ENCODE measurements around the gene XYLT1. TPM values are rescaled to one million over a fixed set of nuclear protein-coding genes. Genes with fewer than 3 reads are reported as not detected.

XYLT1 gene
- total RNA-seq, 1 experiment from 2014 or later = 12.5 TPM

DNA sequence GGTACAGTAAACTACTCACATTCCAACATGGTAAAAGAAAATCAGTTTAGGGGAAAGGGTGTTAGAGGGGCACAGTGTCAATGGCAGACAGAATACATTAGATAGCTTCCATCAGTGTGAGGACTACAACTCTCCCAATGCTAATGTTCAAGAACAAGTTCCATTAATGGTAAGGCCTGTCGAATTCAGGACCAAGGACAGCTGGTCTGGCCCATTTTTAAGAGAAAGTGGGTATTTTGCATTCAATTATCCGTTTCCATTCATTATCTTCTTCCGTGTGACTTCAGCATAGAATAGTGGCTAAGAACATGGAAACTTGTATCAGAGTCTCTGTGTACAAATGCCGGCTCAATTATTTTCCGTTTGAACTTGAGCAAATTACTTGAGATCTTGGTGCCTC, 98.4 kb downstream of the XYLT1 start:
- Histone ChIP-seq H3K27me3 (replicated peaks; ENCODE audit: control insufficient read depth, insufficient read depth, low read length) (no peaks in the 10 kb centered on the region), H3K4me3 (ENCODE audit: low read depth, low read length) (no peak overlapping the region), H3K9me3 (no peaks in the 10 kb centered on the region), H3K4me1 (no peaks in the 10 kb centered on the region), H3K36me3 (ENCODE audit: control insufficient read depth, insufficient read depth, low read length) (no peaks in the 10 kb centered on the region)
- intact Hi-C loops (cut with micrococcal nuclease; ENCODE audit: unreplicated experiment) = no loop called here
- H3K27me3 Mint-ChIP-seq (ENCODE audit: insufficient read depth, unreplicated experiment) = no peaks in the 10 kb centered on the region
- no peak overlapping the region for H3K27ac Mint-ChIP-seq (ENCODE audit: unreplicated experiment)
- POLR2A ChIA-PET = no interaction called here
- no peak overlapping the region for H3K4me3 Mint-ChIP-seq (ENCODE audit: unreplicated experiment)
- TF ChIP-seq, protein P1, sequence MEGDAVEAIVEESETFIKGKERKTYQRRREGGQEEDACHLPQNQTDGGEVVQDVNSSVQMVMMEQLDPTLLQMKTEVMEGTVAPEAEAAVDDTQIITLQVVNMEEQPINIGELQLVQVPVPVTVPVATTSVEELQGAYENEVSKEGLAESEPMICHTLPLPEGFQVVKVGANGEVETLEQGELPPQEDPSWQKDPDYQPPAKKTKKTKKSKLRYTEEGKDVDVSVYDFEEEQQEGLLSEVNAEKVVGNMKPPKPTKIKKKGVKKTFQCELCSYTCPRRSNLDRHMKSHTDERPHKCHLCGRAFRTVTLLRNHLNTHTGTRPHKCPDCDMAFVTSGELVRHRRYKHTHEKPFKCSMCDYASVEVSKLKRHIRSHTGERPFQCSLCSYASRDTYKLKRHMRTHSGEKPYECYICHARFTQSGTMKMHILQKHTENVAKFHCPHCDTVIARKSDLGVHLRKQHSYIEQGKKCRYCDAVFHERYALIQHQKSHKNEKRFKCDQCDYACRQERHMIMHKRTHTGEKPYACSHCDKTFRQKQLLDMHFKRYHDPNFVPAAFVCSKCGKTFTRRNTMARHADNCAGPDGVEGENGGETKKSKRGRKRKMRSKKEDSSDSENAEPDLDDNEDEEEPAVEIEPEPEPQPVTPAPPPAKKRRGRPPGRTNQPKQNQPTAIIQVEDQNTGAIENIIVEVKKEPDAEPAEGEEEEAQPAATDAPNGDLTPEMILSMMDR (IDR thresholded peaks at IDR 0.05; ENCODE audit: insufficient read depth in 1 of 2, low read depth in 1 of 2, low read length in 1 of 2, severe bottlenecking in 1 of 2, unreplicated experiment in 1 of 2) = no peak
- DNase-seq = no peak
- no peaks in the 10 kb centered on the region for H3K36me3 Mint-ChIP-seq (ENCODE audit: insufficient read depth, unreplicated experiment)
- CTCF ChIA-PET = no interaction called here
- H3K9me3 Mint-ChIP-seq (ENCODE audit: unreplicated experiment) = no peaks in the 10 kb centered on the region
- BruUV-seq (replicated peaks) = no TSS peak
- no peaks in the 10 kb centered on the region for H3K4me1 Mint-ChIP-seq (ENCODE audit: low read depth, unreplicated experiment)

DNA sequence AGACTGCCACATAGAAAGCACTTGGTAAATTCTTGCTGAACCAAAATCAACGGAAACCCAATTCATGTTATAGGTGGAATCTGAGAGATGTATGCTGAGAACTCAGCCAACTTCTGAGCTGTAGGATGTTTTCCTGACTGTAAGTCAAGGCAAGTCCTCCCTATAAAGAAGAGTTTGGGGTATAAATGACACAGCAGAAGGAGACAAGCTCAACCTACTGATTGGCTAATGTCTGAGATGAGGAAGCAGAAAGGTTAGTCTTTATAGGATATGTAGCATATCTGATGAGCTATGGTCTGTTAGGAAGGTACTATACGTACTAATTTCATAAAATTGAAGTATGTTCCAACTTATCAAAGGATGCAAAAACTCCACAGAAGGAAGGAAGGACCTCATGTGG, 99.5 kb downstream of the XYLT1 start:
- Histone ChIP-seq H3K36me3 (ENCODE audit: control insufficient read depth, insufficient read depth, low read length) (no peaks in the 10 kb centered on the region), H3K9me3 (no peaks in the 10 kb centered on the region), H3K4me1 (no peaks in the 10 kb centered on the region), H3K4me3 (ENCODE audit: low read depth, low read length) (no peak overlapping the region), H3K27me3 (replicated peaks; ENCODE audit: control insufficient read depth, insufficient read depth, low read length) (no peaks in the 10 kb centered on the region)
- TF ChIP-seq, protein P1 (IDR thresholded peaks at IDR 0.05; ENCODE audit: insufficient read depth in 1 of 2, low read depth in 1 of 2, low read length in 1 of 2, severe bottlenecking in 1 of 2, unreplicated experiment in 1 of 2) = no peak
- Mint-ChIP-seq H3K27ac (ENCODE audit: unreplicated experiment) (no peak overlapping the region), H3K4me1 (ENCODE audit: low read depth, unreplicated experiment) (no peaks in the 10 kb centered on the region), H3K36me3 (ENCODE audit: insufficient read depth, unreplicated experiment) (no peaks in the 10 kb centered on the region), H3K27me3 (ENCODE audit: insufficient read depth, unreplicated experiment) (no peaks in the 10 kb centered on the region), H3K9me3 (ENCODE audit: unreplicated experiment) (no peaks in the 10 kb centered on the region), H3K4me3 (ENCODE audit: unreplicated experiment) (no peak overlapping the region)
- intact Hi-C loops (cut with micrococcal nuclease; ENCODE audit: unreplicated experiment) = no loop called here
- POLR2A ChIA-PET = no interaction called here
- DNase-seq = no peak
- no TSS peak for BruUV-seq (replicated peaks)
- CTCF ChIA-PET = no interaction called here

DNA sequence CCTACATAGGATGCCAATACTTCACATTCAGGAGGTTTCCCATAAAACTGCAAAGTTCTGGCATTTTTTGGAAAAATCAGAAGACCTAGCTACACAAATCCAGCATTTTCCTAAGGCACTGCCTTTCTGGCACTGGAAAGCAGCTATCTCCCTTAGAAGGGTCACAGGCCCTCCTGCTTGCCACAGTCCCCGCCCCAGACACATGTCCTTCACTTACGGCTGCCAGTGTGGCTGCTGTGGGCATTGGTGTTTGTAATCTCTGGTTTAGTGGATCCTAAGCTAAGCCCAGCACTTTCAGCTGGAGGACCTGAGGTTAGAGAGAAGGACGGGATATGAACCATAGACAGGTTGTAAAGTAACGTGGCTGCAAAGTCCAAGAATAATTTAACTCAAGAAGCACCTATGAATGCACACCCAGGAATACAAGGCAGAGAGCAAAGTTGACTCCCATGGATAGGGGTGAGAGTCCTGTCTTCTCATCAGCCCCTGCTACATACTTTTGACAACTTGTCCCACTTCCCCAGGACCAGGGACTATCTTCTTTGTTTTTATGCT, 100.0 kb downstream of the XYLT1 start:
- POLR2A ChIA-PET = no interaction called here
- H3K4me1 Mint-ChIP-seq (ENCODE audit: low read depth, unreplicated experiment) = no peaks in the 10 kb centered on the region
- H3K27me3 Mint-ChIP-seq (ENCODE audit: insufficient read depth, unreplicated experiment) = no peaks in the 10 kb centered on the region
- TF ChIP-seq, protein P1 (IDR thresholded peaks at IDR 0.05; ENCODE audit: insufficient read depth in 1 of 2, low read depth in 1 of 2, low read length in 1 of 2, severe bottlenecking in 1 of 2, unreplicated experiment in 1 of 2) = no peak
- Histone ChIP-seq H3K9me3 (no peaks in the 10 kb centered on the region), H3K36me3 (ENCODE audit: control insufficient read depth, insufficient read depth, low read length) (no peaks in the 10 kb centered on the region), H3K27me3 (replicated peaks; ENCODE audit: control insufficient read depth, insufficient read depth, low read length) (no peaks in the 10 kb centered on the region), H3K4me3 (ENCODE audit: low read depth, low read length) (no peak overlapping the region), H3K4me1 (no peaks in the 10 kb centered on the region)
- no peak overlapping the region for H3K4me3 Mint-ChIP-seq (ENCODE audit: unreplicated experiment)
- no peak overlapping the region for H3K27ac Mint-ChIP-seq (ENCODE audit: unreplicated experiment)
- DNase-seq = no peak
- CTCF ChIA-PET = no interaction called here
- no peaks in the 10 kb centered on the region for H3K36me3 Mint-ChIP-seq (ENCODE audit: insufficient read depth, unreplicated experiment)
- intact Hi-C loops (cut with micrococcal nuclease; ENCODE audit: unreplicated experiment) = no loop called here
- no peaks in the 10 kb centered on the region for H3K9me3 Mint-ChIP-seq (ENCODE audit: unreplicated experiment)
- no TSS peak for BruUV-seq (replicated peaks)
